SU-DHL-6 (cell line): ENCODE measurements around the gene RHBG.

ENCODE experiments used
- H2AFZ ChIP-seq: fragments of 200-600 bp; sonication (generic); 2 replicates; pipeline ENCODE4 v1.6.1; 2014; ENCODE audit warnings: low read depth, mild to moderate bottlenecking, moderate library complexity, mixed read lengths, antibody characterized with exemption, low read length; ENCODE audit not compliant: severe bottlenecking
- H3F3A ChIP-seq: fragments of 200-600 bp; shearing (Covaris generic); 2 replicates; pipeline ENCODE4 v1.6.0; 2016; ENCODE audit warnings: antibody characterized with exemption, mild to moderate bottlenecking; ENCODE audit not compliant: insufficient read depth
- H3K27ac ChIP-seq: fragments of 200-600 bp; sonication (generic); 2 replicates; pipeline ENCODE4 v1.5.1; 2016; ENCODE audit warnings: low read depth, mild to moderate bottlenecking, low read length, moderate library complexity, mixed read lengths
- H3K27me3 ChIP-seq: fragments of 200-600 bp; sonication (generic), shearing (Covaris generic); 2 replicates; pipeline ENCODE4 v1.6.0; 2014; ENCODE audit warnings: mild to moderate bottlenecking, low read length
- H3K36me3 ChIP-seq: fragments of 200-600 bp; sonication (generic); 2 replicates; pipeline ENCODE4 v1.6.1; 2014; ENCODE audit warnings: mild to moderate bottlenecking, low read length, mixed read lengths
- H3K4me2 ChIP-seq: fragments of 300-600, 200-600 bp; shearing (Covaris generic), sonication (generic); 2 replicates; pipeline ENCODE4 v1.6.0; 2014; ENCODE audit warnings: low read length, low read depth, mild to moderate bottlenecking; ENCODE audit not compliant: poor library complexity, severe bottlenecking
- H3K4me3 ChIP-seq: fragments of 200-600 bp; sonication (generic); 2 replicates; pipeline ENCODE4 v1.5.1; 2014; ENCODE audit warnings: antibody characterized with exemption, low read length, mild to moderate bottlenecking, mixed read lengths; ENCODE audit not compliant: insufficient read depth, poor library complexity, severe bottlenecking
- H3K79me2 ChIP-seq: fragments of 200-600 bp; sonication (generic); 2 replicates; pipeline ENCODE4 v1.6.1; 2014; ENCODE audit warnings: mild to moderate bottlenecking, low read length, moderate library complexity; ENCODE audit not compliant: insufficient read depth
- H3K9ac ChIP-seq: fragments of 200-600 bp; sonication (generic); 2 replicates; pipeline ENCODE4 v1.7.0; 2014; ENCODE audit warnings: mild to moderate bottlenecking, low read length
- H3K9me2 ChIP-seq: fragments of 200-600 bp; sonication (generic); replicated peaks from 2 replicates; pipeline ENCODE4 v1.6.1; 2014; ENCODE audit warnings: low read length; ENCODE audit not compliant: insufficient read depth
- H3K9me3 ChIP-seq: fragments of 200-600 bp; sonication (generic); 2 replicates; pipeline ENCODE4 v1.6.1; 2014; ENCODE audit warnings: low read length, mixed read lengths; ENCODE audit not compliant: insufficient read depth
- H4K20me1 ChIP-seq: fragments of 200-600 bp; sonication (generic); 2 replicates; pipeline ENCODE4 v1.6.1; 2014; ENCODE audit warnings: low read depth, mild to moderate bottlenecking, antibody characterized with exemption, low read length, moderate library complexity, mixed read lengths
- EZH2phosphoT487 ChIP-seq: fragments of 200-600 bp; sonication (generic), shearing (Covaris generic); conservative IDR thresholded peaks from 2 replicates; pipeline ENCODE4 v1.6.1; 2018; ENCODE audit warnings: mild to moderate bottlenecking, antibody characterized with exemption, low read length, moderate library complexity, mixed read lengths
- TF ChIP-seq, protein P1 (sequence below): fragments of 200-600 bp; sonication (generic); IDR thresholded peaks from one replicate; pipeline ENCODE4 v1.5.1; 2017; ENCODE audit warnings: antibody characterized with exemption, mild to moderate bottlenecking, low read length, moderate library complexity; ENCODE audit not compliant: insufficient read depth, poor library complexity, severe bottlenecking

The RHBG gene

DNA sequence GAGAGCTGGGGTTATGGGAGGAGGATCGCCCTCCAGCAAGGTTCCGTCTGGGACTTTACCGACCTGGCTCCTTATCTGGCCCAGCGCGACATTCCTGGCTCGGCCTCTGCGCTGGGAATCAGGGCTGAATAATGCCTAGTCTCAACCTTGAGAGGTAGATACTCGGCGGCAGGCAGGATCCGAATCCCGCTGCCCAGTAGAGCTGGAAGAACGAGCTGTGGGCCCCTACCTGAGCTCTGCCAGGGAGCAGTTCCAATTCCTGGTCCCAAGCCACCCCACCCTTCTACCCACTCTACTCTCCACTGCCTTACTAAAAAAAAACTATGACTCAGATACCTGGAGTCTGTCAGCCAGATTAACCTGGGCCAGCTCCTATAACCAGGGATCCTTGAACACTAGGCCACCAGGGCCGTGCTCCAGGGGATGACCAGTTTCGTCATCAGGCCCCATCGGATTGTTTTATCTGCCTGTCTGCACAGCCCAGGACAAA, 53.6 kb downstream of the RHBG start:
- Histone ChIP-seq H3K79me2 (no peaks in the 10 kb centered on the region), H3K27ac (no peak overlapping the region), H3K9me2 (no peaks in the 10 kb centered on the region), H3K4me3 (no peak overlapping the region), H4K20me1 (no peaks in the 10 kb centered on the region), H3K27me3 (no peaks in the 10 kb centered on the region), H3K9ac (no peak overlapping the region), H3F3A (no peaks in the 10 kb centered on the region), H3K36me3 (no peaks in the 10 kb centered on the region), H3K9me3 (no peaks in the 10 kb centered on the region), H3K4me2 (no peak overlapping the region), H2AFZ (no peak overlapping the region)
- TF ChIP-seq, protein P1, sequence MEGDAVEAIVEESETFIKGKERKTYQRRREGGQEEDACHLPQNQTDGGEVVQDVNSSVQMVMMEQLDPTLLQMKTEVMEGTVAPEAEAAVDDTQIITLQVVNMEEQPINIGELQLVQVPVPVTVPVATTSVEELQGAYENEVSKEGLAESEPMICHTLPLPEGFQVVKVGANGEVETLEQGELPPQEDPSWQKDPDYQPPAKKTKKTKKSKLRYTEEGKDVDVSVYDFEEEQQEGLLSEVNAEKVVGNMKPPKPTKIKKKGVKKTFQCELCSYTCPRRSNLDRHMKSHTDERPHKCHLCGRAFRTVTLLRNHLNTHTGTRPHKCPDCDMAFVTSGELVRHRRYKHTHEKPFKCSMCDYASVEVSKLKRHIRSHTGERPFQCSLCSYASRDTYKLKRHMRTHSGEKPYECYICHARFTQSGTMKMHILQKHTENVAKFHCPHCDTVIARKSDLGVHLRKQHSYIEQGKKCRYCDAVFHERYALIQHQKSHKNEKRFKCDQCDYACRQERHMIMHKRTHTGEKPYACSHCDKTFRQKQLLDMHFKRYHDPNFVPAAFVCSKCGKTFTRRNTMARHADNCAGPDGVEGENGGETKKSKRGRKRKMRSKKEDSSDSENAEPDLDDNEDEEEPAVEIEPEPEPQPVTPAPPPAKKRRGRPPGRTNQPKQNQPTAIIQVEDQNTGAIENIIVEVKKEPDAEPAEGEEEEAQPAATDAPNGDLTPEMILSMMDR: no peak
- TF ChIP-seq EZH2phosphoT487: no peak

DNA sequence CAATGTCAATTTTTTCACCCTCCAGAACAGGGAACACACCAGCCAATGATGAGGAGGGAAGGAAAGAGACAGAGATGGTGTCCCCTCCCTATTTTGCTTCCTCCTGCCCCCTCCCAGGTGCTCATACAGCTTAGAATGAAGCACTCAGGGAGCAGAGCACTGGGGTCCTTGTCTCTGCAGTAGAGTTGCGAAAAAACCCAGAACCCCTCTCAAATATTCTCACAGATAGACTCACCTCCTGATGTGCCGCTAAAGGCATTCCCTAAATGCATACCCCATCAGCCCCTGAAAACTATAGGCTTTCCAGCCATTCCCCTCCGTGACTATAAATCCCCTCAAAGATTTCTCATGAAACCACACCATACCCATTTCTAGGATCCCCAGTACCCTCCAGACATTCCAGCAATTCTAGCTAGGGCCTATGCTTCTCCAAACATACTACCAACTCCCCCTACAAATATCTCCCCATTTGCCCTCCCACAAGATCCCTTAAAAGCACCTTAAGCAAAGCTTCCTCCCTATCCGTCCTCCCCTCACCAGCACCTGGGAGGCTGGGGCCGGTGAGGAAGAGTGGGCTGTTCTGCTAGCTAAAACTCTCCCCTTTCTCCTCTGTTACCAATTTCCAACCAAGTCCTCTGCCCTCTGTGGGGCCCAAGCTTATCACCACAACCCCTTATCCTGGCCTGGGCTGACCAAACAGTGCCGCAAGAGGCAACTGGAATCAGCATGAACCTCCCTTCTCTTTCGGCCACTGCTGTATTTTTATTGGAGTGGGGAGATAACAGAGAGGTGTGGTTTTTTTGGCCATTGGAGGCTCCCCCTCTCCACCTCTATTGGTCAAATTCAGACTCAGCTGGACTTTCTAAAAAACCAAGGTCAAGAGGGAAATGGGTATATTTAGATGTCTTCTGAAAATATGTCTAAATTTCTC, 54.7 kb downstream of the RHBG start:
- Histone ChIP-seq H3K9me3 (no peaks in the 10 kb centered on the region), H3K9ac (no peak overlapping the region), H3K79me2 (no peaks in the 10 kb centered on the region), H3K27ac (no peak overlapping the region), H4K20me1 (no peaks in the 10 kb centered on the region), H2AFZ (no peak overlapping the region), H3F3A (no peaks in the 10 kb centered on the region), H3K36me3 (no peaks in the 10 kb centered on the region), H3K9me2 (no peaks in the 10 kb centered on the region), H3K27me3 (no peaks in the 10 kb centered on the region), H3K4me3 (no peak overlapping the region), H3K4me2 (no peak overlapping the region)
- TF ChIP-seq EZH2phosphoT487: no peak
- TF ChIP-seq, protein P1: no peak

DNA sequence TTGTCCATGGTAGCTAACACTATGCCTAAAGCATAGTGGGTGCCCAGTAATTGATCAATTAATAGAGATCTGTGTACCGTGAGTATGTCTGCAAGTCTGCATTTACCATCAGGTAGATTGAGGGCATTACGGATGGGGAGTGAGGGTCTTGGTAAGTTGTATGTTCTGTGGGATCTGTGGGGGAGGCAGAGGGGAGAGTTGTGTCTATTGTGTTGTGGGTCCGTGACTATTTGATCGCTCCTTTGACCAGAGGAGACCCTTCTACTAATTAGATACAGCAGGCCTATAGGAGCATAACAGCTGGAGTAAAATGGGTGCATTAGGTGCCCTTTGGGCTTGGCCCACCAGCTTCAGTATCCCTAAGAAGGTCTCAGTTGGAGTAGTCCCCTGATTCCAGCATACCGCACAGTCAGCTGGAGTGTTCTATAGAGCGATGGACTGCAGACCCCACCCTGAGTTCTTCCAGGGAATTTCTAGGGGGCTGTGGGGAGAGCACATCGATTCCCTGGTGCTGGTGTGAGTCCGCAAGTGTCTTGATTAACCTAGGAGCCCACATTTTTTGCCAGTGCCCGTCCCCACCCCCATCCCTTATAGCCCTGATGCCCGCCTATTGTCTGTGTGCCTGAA, 55.9 kb downstream of the RHBG start:
- H3K9me3 ChIP-seq: no peaks in the 10 kb centered on the region
- TF ChIP-seq EZH2phosphoT487: no peak
- TF ChIP-seq, protein P1: no peak
- H4K20me1 ChIP-seq: no peaks in the 10 kb centered on the region
- no peaks in the 10 kb centered on the region for H3K36me3 ChIP-seq
- H3F3A ChIP-seq: no peaks in the 10 kb centered on the region
- no peak overlapping the region for H3K9ac ChIP-seq
- H3K27me3 ChIP-seq: no peaks in the 10 kb centered on the region
- H3K4me3 ChIP-seq: no peak overlapping the region
- no peak overlapping the region for H3K27ac ChIP-seq
- H3K4me2 ChIP-seq: no peak overlapping the region
- H3K9me2 ChIP-seq: no peaks in the 10 kb centered on the region
- H2AFZ ChIP-seq: no peak overlapping the region
- H3K79me2 ChIP-seq: no peaks in the 10 kb centered on the region
